ENCODE data around the gene XPR1. TPM values are rescaled to one million over a fixed set of nuclear protein-coding genes. Genes with fewer than 3 reads are reported as not detected.

The XPR1 gene
- total RNA-seq, result 10 to 100 TPM; 14.8 to 18.2 (median 16.7) TPM
- total RNA-seq (2013), result 16.5 TPM

- under 1% methylated on average over 41 of the region's 41 CpGs for WGBS (ENCODE audit: insufficient coverage)
- peaks cover 3% of the 10 kb centered on the region for H3K4me1 ChIP-seq (ENCODE audit: control insufficient read depth, insufficient read depth, low read length)
- H3K27ac ChIP-seq (ENCODE audit: low read length), result peak within 1 kb of the TSS; percentile 92
- intact Hi-C loops (cut with micrococcal nuclease), result loop anchor here (2.0 to 5.0 kb wide), 4 partner anchors 129 to 750 kb away; partner anchors contain the start of genes ACBD6, STX6 and TOR1AIP1
- H3K36me3 ChIP-seq (ENCODE audit: control insufficient read depth, insufficient read depth, low read length), result no peaks in the 10 kb centered on the region
- DNase-seq (peak; percentile 88 to 100), ATAC-seq (peak; percentile 95 to 100 (median 96))
- peaks cover 8 to 9% of the 10 kb centered on the region in 2 donors for H3K27me3 Mint-ChIP-seq (ENCODE audit: low read depth in 2 of 2)
- no peaks in the 10 kb centered on the region for H3K9me3 Mint-ChIP-seq
- no peak for TF ChIP-seq CTCF (IDR thresholded peaks at IDR 0.05)
- H3K4me3 Mint-ChIP-seq, result no peak within 1 kb of the TSS
- peaks cover 0 to 14% of the 10 kb centered on the region in 2 donors for H3K4me1 Mint-ChIP-seq
- H3K4me3 ChIP-seq (ENCODE audit: low read length), result peak within 1 kb of the TSS; percentile 95
- H3K36me3 Mint-ChIP-seq, result no peaks in the 10 kb centered on the region
- no peaks in the 10 kb centered on the region for H3K9me3 ChIP-seq (ENCODE audit: control insufficient read depth, insufficient read depth, low read length)
- H3K27me3 ChIP-seq (ENCODE audit: control insufficient read depth, insufficient read depth, low read length), result no peaks in the 10 kb centered on the region
- H3K27ac Mint-ChIP-seq, result no peak within 1 kb of the TSS
These were observed at the start of gene XPR1 for GRCh38 chr1:180631766-180632325. Gene XPR1, plus strand, starts transcription at chr1:180632022. Its CDS starts 180 bp downstream, at chr1:180632202.

- DNase-seq (no peak), ATAC-seq (no peak)
- Histone ChIP-seq H3K4me3 (ENCODE audit: low read length) (no peak overlapping the region), H3K27ac (ENCODE audit: low read length) (no peak overlapping the region), H3K36me3 (ENCODE audit: control insufficient read depth, insufficient read depth, low read length) (no peaks in the 10 kb centered on the region), H3K9me3 (ENCODE audit: control insufficient read depth, insufficient read depth, low read length) (no peaks in the 10 kb centered on the region), H3K4me1 (ENCODE audit: control insufficient read depth, insufficient read depth, low read length) (no peaks in the 10 kb centered on the region), H3K27me3 (ENCODE audit: control insufficient read depth, insufficient read depth, low read length) (no peaks in the 10 kb centered on the region)
- TF ChIP-seq CTCF (IDR thresholded peaks at IDR 0.05), result no peak
- Mint-ChIP-seq H3K4me1 (no peaks in the 10 kb centered on the region), H3K27ac (no peak overlapping the region), H3K9me3 (peaks cover 0 to 2% of the 10 kb centered on the region in 2 donors), H3K27me3 (ENCODE audit: low read depth in 2 of 2) (peaks cover 4 to 5% of the 10 kb centered on the region in 2 donors), H3K36me3 (no peaks in the 10 kb centered on the region), H3K4me3 (no peak overlapping the region)
- intact Hi-C loops (cut with micrococcal nuclease), result no loop called here
- 89% methylated on average over 8 of the region's 8 CpGs for WGBS (ENCODE audit: insufficient coverage)
These were observed 47.0 kb upstream of the XPR1 start for GRCh38 chr1:180584869-180585268.

- Histone ChIP-seq H3K4me1 (ENCODE audit: control insufficient read depth, insufficient read depth, low read length) (no peaks in the 10 kb centered on the region), H3K9me3 (ENCODE audit: control insufficient read depth, insufficient read depth, low read length) (no peaks in the 10 kb centered on the region), H3K36me3 (ENCODE audit: control insufficient read depth, insufficient read depth, low read length) (no peaks in the 10 kb centered on the region), H3K27ac (ENCODE audit: low read length) (no peak overlapping the region), H3K27me3 (ENCODE audit: control insufficient read depth, insufficient read depth, low read length) (no peaks in the 10 kb centered on the region), H3K4me3 (ENCODE audit: low read length) (no peak overlapping the region)
- no peak for ATAC-seq
- H3K27ac Mint-ChIP-seq, result no peak overlapping the region
- 93% methylated on average over 4 of the region's 4 CpGs for WGBS (ENCODE audit: insufficient coverage)
- peaks cover 7 to 8% of the 10 kb centered on the region in 2 donors for H3K27me3 Mint-ChIP-seq (ENCODE audit: low read depth in 2 of 2)
- intact Hi-C loops (cut with micrococcal nuclease), result no loop called here
- H3K9me3 Mint-ChIP-seq, result peaks cover 0 to 2% of the 10 kb centered on the region in 2 donors
- DNase-seq, result no peak
- TF ChIP-seq CTCF (IDR thresholded peaks at IDR 0.05), result no peak
- no peaks in the 10 kb centered on the region for H3K36me3 Mint-ChIP-seq
- H3K4me1 Mint-ChIP-seq, result no peaks in the 10 kb centered on the region
- H3K4me3 Mint-ChIP-seq, result no peak overlapping the region
These were observed 45.8 kb upstream of the XPR1 start for GRCh38 chr1:180585994-180586359.

GRCh38 chr1:180586671-180587155, 45.1 kb upstream of the XPR1 start:
- 41% methylated on average over 1 of the region's 1 CpG for WGBS (ENCODE audit: insufficient coverage)
- intact Hi-C loops (cut with micrococcal nuclease), result no loop called here

More at GRCh38 chr1:180586671-180587155, 45.1 kb upstream of the XPR1 start:
- Histone ChIP-seq H3K27ac (ENCODE audit: low read length) (no peak overlapping the region), H3K4me1 (ENCODE audit: control insufficient read depth, insufficient read depth, low read length) (no peaks in the 10 kb centered on the region), H3K27me3 (ENCODE audit: control insufficient read depth, insufficient read depth, low read length) (no peaks in the 10 kb centered on the region), H3K36me3 (ENCODE audit: control insufficient read depth, insufficient read depth, low read length) (no peaks in the 10 kb centered on the region), H3K9me3 (ENCODE audit: control insufficient read depth, insufficient read depth, low read length) (no peaks in the 10 kb centered on the region), H3K4me3 (ENCODE audit: low read length) (no peak overlapping the region)
- no peaks in the 10 kb centered on the region for H3K36me3 Mint-ChIP-seq
- no peaks in the 10 kb centered on the region for H3K4me1 Mint-ChIP-seq
- H3K27ac Mint-ChIP-seq, result no peak overlapping the region
- no peak overlapping the region for H3K4me3 Mint-ChIP-seq
- DNase-seq (no peak), ATAC-seq (no peak)
- peaks cover 0 to 2% of the 10 kb centered on the region in 2 donors for H3K9me3 Mint-ChIP-seq
- TF ChIP-seq CTCF (IDR thresholded peaks at IDR 0.05), result no peak
- H3K27me3 Mint-ChIP-seq (ENCODE audit: low read depth in 2 of 2), result peaks cover 7 to 8% of the 10 kb centered on the region in 2 donors

Measured in natural killer cell (primary cell).